ENCODE data around the gene TSR3. TPM values are rescaled to one million over a fixed set of nuclear protein-coding genes. Genes with fewer than 3 reads are reported as not detected.

TSR3 gene
- total and polyA plus RNA-seq, 3 donors from 2014 or later: 40.9 to 89.5 (median 79.4) TPM

DNA sequence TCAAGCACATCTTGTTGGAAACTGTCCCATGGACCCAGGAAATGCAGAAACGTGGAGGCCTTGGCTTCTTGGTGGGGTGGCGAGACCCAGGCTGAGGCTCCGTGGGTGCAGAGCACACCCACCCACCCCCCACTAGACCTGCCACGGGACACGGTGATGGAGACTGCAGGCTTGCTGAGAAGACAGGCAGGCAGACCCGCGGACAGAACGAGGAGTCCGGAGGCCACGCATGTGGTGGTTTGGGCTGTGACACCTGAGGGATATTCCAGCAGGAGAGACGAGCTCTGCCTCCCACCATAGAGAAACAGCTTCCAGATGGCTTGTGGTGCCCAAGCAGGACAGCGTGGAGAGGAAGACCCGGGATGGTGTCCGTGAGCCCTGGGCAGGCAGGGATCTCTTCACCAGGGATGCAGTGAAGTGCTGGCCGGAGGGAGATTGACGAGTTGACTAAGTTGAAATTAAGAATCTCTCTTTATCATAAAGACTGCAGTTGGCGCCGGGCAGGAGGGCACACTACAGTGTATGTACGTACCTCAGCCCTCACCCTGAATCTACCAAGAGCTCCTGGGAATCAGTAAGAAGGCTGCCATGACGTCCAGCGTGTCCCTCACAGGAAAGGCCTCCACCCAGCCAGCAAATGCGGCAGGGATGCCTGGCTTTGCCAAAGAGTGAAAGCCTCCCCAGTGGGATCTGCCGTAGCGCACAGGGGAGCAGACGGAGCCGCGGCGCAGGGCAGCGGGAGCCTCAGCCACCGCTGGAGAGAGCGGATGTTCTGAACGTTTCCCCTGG, 34.0 kb downstream of the TSR3 start:
- DNase-seq: no peak
- Histone ChIP-seq H3K36me3 (ENCODE audit: low read depth, missing control alignments) (no peaks in the 10 kb centered on the region), H3K4me1 (peaks cover 7% of the 10 kb centered on the region), H3K4me3 (no peak overlapping the region), H3K9me3 (no peaks in the 10 kb centered on the region), H3K27me3 (no peaks in the 10 kb centered on the region), H3K27ac (no peak overlapping the region)
- 89% methylated on average over 24 to 32 of the region's 32 CpGs for WGBS, 2 donors
- TF ChIP-seq, protein P1, sequence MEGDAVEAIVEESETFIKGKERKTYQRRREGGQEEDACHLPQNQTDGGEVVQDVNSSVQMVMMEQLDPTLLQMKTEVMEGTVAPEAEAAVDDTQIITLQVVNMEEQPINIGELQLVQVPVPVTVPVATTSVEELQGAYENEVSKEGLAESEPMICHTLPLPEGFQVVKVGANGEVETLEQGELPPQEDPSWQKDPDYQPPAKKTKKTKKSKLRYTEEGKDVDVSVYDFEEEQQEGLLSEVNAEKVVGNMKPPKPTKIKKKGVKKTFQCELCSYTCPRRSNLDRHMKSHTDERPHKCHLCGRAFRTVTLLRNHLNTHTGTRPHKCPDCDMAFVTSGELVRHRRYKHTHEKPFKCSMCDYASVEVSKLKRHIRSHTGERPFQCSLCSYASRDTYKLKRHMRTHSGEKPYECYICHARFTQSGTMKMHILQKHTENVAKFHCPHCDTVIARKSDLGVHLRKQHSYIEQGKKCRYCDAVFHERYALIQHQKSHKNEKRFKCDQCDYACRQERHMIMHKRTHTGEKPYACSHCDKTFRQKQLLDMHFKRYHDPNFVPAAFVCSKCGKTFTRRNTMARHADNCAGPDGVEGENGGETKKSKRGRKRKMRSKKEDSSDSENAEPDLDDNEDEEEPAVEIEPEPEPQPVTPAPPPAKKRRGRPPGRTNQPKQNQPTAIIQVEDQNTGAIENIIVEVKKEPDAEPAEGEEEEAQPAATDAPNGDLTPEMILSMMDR (IDR thresholded peaks at IDR 0.05): no peak
- no peak for TF ChIP-seq POLR2A (IDR thresholded peaks at IDR 0.05)
- intact Hi-C loops (cut with DNase I; ENCODE audit: low total_unique reads): no loop called here

DNA sequence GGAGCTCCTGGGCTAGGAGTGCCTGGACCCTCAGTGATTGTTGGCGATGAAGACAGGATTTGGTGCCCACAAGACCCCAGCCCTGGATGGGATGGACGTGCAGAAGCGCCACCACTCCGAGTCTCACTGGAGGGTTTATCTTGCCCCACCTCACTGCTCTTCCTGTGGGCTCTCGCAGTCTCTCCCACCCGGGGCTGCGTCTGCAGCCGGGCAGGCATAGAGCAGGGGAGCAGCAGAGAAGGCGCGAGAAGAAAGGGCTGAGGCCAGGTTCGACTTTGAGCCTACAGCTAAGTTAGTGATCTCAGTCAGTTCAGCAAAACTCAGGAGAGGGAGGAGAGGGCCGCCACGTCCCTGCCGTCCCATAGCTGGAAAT, 35.7 kb downstream of the TSR3 start:
- H3K9me3 ChIP-seq: no peaks in the 10 kb centered on the region
- intact Hi-C loops (cut with DNase I; ENCODE audit: low total_unique reads): no loop called here
- H3K27ac ChIP-seq: no peak overlapping the region
- no peaks in the 10 kb centered on the region for H3K27me3 ChIP-seq
- H3K36me3 ChIP-seq (ENCODE audit: low read depth, missing control alignments): no peaks in the 10 kb centered on the region
- H3K4me1 ChIP-seq: peaks cover 23% of the 10 kb centered on the region
- DNase-seq: no peak
- no peak for TF ChIP-seq POLR2A (IDR thresholded peaks at IDR 0.05)
- TF ChIP-seq, protein P1 (IDR thresholded peaks at IDR 0.05): no peak
- no peak overlapping the region for H3K4me3 ChIP-seq
- 77 to 89% methylated on average over 7 to 14 of the region's 14 CpGs for WGBS, 2 donors

- Histone ChIP-seq H3K9me3 (no peaks in the 10 kb centered on the region), H3K4me3 (no peak overlapping the region), H3K27ac (no peak overlapping the region), H3K27me3 (no peaks in the 10 kb centered on the region), H3K4me1 (peaks cover 24% of the 10 kb centered on the region), H3K36me3 (ENCODE audit: low read depth, missing control alignments) (no peaks in the 10 kb centered on the region)
- intact Hi-C loops (cut with DNase I; ENCODE audit: low total_unique reads): no loop called here
- TF ChIP-seq POLR2A (IDR thresholded peaks at IDR 0.05): no peak
- TF ChIP-seq, protein P1 (IDR thresholded peaks at IDR 0.05): no peak
- WGBS, 2 donors: 84 to 86% methylated on average over 40 to 45 of the region's 46 CpGs
- no peak for DNase-seq
Observed at GRCh38 chr16:1315081-1316032, 36.3 kb downstream of the TSR3 start.

DNA sequence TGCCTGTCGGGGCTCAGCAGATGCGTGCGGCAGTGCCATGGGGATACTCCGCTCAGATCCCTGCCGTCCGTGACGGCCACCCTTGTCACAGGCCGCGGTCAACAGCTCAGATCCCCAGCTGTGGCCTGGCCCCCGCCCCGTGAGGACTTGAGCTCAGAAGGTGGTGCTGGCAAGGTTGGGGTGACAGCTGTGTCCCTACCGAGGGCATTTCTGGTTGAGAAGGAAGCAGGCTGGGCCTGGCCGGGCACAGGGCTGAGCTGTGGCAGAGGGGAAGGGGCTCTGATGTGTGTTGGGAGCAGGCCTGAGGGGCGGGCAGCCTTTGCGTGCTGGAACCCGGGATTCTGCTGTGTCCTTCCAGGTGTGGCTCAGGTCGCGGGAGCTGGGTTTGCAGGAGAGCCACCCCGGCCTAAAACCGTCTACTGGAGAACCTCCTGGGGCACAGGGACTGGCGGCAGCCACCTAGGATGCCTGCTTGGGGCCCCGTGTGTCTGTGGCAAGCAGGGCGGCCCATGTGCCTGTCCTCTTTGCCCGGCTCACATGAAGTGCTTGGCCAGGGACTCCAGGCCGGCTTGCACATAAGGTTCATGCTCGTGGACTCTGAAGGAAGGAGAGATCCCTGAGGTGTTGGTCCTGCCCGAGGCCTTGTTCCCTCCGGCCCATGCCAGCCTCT, 37.1 kb downstream of the TSR3 start:
- H3K36me3 ChIP-seq (ENCODE audit: low read depth, missing control alignments): no peaks in the 10 kb centered on the region
- intact Hi-C loops (cut with DNase I; ENCODE audit: low total_unique reads): no loop called here
- TF ChIP-seq POLR2A (IDR thresholded peaks at IDR 0.05): no peak
- TF ChIP-seq, protein P1 (IDR thresholded peaks at IDR 0.05): no peak

More for the DNA sequence above, 37.1 kb downstream of the TSR3 start:
- Histone ChIP-seq H3K4me1 (peaks cover 24% of the 10 kb centered on the region), H3K27ac (no peak overlapping the region), H3K27me3 (no peaks in the 10 kb centered on the region), H3K4me3 (no peak overlapping the region), H3K9me3 (no peaks in the 10 kb centered on the region)
- 87 to 88% methylated on average over 10 to 28 of the region's 28 CpGs for WGBS, 2 donors
- DNase-seq: no peak

All from testis (tissue), 3 donors.